ENCODE data around the gene NUDC. TPM values are rescaled to one million over a fixed set of nuclear protein-coding genes. Genes with fewer than 3 reads are reported as not detected.

The NUDC gene
- total RNA-seq, 4 donors from 2014 or later: 45.2 to 50.3 (median 46.1) TPM

DNA sequence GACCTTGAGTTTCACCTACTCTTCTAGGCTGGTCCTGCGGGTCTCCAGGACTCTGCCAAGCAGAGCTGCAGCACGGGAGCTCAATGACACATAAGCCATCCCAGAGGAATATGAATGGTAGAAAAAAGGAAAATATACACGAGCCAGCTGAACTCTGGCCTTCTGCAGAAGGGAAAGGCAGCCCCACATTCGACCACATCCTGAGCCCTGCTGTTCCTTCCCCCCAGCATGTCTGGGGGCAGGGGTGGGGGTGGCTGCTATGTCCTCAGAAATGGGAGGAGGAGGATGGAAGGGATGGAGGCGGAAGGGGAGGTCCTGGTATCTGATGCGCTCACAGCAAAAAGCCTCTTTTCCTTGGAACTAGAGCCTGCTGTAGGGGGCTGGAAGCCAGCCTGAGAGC, 50.8 kb downstream of the NUDC start:
- no peak for DNase-seq
- peak overlapping the region in 3 of 4 donors; percentile 61 to 85 (median 69) for H3K27ac ChIP-seq
- H3K9me3 ChIP-seq: no peaks in the 10 kb centered on the region
- intact Hi-C loops (cut with DNase I): no loop called here
- peaks cover 7 to 56% (median 16%) of the 10 kb centered on the region in 3 donors for H3K4me1 ChIP-seq
- TF ChIP-seq, protein P1, sequence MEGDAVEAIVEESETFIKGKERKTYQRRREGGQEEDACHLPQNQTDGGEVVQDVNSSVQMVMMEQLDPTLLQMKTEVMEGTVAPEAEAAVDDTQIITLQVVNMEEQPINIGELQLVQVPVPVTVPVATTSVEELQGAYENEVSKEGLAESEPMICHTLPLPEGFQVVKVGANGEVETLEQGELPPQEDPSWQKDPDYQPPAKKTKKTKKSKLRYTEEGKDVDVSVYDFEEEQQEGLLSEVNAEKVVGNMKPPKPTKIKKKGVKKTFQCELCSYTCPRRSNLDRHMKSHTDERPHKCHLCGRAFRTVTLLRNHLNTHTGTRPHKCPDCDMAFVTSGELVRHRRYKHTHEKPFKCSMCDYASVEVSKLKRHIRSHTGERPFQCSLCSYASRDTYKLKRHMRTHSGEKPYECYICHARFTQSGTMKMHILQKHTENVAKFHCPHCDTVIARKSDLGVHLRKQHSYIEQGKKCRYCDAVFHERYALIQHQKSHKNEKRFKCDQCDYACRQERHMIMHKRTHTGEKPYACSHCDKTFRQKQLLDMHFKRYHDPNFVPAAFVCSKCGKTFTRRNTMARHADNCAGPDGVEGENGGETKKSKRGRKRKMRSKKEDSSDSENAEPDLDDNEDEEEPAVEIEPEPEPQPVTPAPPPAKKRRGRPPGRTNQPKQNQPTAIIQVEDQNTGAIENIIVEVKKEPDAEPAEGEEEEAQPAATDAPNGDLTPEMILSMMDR (IDR thresholded peaks at IDR 0.05): no peak
- TF ChIP-seq POLR2A (IDR thresholded peaks at IDR 0.05): no peak
- no peaks in the 10 kb centered on the region for H3K36me3 ChIP-seq
- no peak overlapping the region for H3K4me3 ChIP-seq
- peaks cover 0 to 28% (median 0%) of the 10 kb centered on the region in 4 donors for H3K27me3 ChIP-seq
- 59 to 60% methylated on average over 4 to 6 of the region's 6 CpGs for WGBS, 2 donors

DNA sequence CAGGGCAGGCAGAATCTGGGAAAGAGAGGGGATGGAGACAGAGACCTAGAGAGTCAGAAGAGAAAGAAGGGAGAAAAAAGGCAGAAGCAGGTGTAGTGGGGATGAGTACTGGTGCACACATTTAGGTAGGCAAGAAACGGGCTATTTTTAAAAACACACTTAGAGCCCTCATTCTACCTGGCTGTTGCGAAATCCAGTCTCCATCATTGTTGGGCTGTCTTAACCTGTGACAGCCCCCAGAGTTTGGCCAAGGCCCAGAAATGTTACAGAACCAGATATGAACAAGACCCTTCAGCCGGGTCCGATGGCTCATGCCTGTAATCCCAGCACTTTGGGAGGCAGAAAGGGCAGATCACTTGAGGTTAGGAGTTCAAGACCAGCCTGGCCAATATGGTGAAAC, 51.3 kb downstream of the NUDC start:
- Histone ChIP-seq H3K4me1 (peaks cover 7 to 60% (median 16%) of the 10 kb centered on the region in 3 donors), H3K27ac (peak overlapping the region in 2 of 4 donors; percentile 61 to 85), H3K4me3 (no peak overlapping the region), H3K9me3 (no peaks in the 10 kb centered on the region), H3K27me3 (peaks cover 0 to 27% (median 0%) of the 10 kb centered on the region in 4 donors), H3K36me3 (no peaks in the 10 kb centered on the region)
- no peak for TF ChIP-seq POLR2A (IDR thresholded peaks at IDR 0.05)
- TF ChIP-seq, protein P1 (IDR thresholded peaks at IDR 0.05): no peak
- DNase-seq: no peak
- 82 to 88% methylated on average over 2 to 3 of the region's 4 CpGs for WGBS, 2 donors
- intact Hi-C loops (cut with DNase I): no loop called here

DNA sequence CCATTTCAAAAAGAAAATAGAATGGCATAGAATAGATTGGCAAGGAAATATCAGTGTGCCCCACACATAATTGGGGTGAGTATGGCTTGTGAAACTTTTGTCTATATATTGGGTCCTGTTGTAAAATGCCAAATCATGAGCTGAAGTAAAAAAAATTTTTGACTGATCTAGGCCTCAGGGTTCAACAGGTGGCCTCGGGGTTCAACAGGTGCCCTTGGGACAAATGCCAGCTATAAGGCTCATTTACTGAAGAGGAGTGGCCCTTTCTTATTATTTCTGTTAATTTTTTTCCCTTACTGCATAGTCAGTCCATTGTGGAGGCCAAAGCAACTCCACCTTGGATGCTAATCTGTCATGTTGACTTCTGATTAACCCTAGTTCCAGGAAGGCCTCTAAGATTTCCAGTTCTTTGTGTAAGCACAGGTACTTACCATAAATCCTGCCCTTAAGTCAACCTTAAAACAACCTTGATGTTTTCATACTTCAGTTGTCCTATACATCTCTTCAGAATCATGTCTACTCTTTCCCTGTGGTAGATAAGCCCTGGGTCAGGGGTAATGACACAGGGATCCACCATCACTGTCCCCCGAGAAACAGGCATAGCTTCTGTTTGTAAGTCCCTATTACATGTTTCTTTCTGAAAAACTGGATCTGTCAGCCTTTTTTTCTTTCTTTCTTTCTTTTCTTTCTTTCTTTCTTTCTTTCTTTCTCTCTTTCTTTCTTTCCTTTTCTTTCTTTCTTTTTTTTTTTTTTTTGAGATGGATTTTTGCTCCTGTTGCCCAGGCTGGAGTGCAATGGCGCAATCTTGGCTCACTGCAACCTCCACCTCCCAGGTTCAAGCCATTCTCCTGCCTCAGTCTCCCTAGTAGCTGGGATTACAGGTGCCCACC, 55.3 kb downstream of the NUDC start:
- peaks cover 0 to 37% (median 4%) of the 10 kb centered on the region in 3 donors for H3K4me1 ChIP-seq
- H3K36me3 ChIP-seq: no peaks in the 10 kb centered on the region
- intact Hi-C loops (cut with DNase I): no loop called here
- no peaks in the 10 kb centered on the region for H3K9me3 ChIP-seq
- no peak overlapping the region for H3K4me3 ChIP-seq
- WGBS, 2 donors: 65 to 80% methylated on average over 3 of the region's 3 CpGs
- H3K27me3 ChIP-seq: peaks cover 0 to 3% (median 0%) of the 10 kb centered on the region in 4 donors
- DNase-seq: no peak
- peak overlapping the region in 2 of 4 donors; percentile 50 to 52 for H3K27ac ChIP-seq
- no peak for TF ChIP-seq POLR2A (IDR thresholded peaks at IDR 0.05)
- TF ChIP-seq, protein P1 (IDR thresholded peaks at IDR 0.05): no peak

DNA sequence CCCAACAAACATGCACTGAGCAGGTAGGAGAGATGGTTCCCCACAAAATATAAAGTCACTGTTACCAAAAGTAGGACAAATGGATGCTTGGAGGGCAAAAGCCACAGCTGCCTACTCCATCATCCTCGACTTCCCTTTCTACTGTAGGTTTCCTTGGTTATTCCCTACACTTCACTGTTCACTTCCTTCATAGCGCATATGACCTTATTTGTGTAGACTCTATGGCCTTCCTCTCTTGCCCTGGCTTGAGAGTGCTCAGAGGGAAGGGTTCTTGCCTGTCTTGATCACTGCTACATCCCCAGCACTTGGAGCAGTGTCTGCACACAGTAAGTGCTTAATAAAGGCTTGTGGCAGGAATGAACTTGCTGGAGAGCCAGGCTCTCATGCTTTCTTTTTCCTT, 57.4 kb downstream of the NUDC start:
- TF ChIP-seq, protein P1 (IDR thresholded peaks at IDR 0.05): no peak
- TF ChIP-seq POLR2A (IDR thresholded peaks at IDR 0.05): no peak
- no peaks in the 10 kb centered on the region for H3K36me3 ChIP-seq
- no peaks in the 10 kb centered on the region for H3K9me3 ChIP-seq
- H3K4me3 ChIP-seq: no peak overlapping the region
- DNase-seq: no peak
- 51 to 68% methylated on average over 2 of the region's 2 CpGs for WGBS, 2 donors
- H3K27ac ChIP-seq: no peak overlapping the region
- intact Hi-C loops (cut with DNase I): no loop called here
- peaks cover 0 to 28% (median 0%) of the 10 kb centered on the region in 3 donors for H3K4me1 ChIP-seq
- H3K27me3 ChIP-seq: peaks cover 0 to 17% (median 0%) of the 10 kb centered on the region in 4 donors

DNA sequence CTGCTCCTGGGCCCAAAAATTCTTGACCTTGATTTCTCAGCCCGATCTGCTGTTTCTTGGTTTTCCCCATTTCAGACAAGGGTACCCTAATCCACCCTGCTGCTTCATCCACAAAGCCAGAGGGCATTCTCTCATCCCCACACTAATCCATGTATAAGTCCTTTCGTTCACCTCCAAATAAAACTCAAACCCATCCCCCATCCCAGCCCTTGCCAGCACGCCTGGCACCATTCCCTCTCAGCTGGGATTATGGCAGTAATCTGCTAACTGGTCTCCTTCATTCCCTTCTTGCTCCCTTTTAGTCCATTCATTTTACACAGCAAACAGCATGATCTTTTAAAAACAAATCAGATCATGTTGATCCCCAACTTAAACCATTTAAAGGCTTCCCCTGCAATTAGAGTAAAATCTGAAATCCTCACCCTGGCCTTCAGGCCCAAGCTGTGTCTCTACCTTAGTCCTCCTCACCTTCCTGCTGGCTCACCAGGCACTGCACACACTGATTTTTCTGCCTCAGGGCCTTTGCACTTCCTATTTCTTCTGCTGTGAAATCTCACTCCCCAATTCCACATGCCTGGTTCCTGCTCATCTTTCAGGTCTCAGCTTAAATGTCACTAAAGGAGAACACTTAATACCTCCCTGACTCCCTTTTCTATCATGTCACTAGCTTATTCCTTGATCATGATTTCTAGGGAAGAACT, 59.8 kb downstream of the NUDC start:
- H3K27me3 ChIP-seq: peaks cover 0 to 20% (median 0%) of the 10 kb centered on the region in 4 donors
- H3K36me3 ChIP-seq: no peaks in the 10 kb centered on the region
- 47 to 64% methylated on average over 3 of the region's 3 CpGs for WGBS, 2 donors
- no peak overlapping the region for H3K4me3 ChIP-seq
- H3K27ac ChIP-seq: no peak overlapping the region
- no peak for TF ChIP-seq POLR2A (IDR thresholded peaks at IDR 0.05)
- TF ChIP-seq, protein P1 (IDR thresholded peaks at IDR 0.05): no peak
- H3K4me1 ChIP-seq: peaks cover 0 to 27% (median 0%) of the 10 kb centered on the region in 3 donors
- no peak for DNase-seq
- H3K9me3 ChIP-seq: no peaks in the 10 kb centered on the region
- intact Hi-C loops (cut with DNase I): no loop called here
